ENCODE measurements around the gene FAM131C.
"Not testable (repeated sequence)": the region's sequence is repeated elsewhere in the genome, so short reads cannot be mapped to it uniquely, and the experiment has no call there.

The FAM131C gene

DNA sequence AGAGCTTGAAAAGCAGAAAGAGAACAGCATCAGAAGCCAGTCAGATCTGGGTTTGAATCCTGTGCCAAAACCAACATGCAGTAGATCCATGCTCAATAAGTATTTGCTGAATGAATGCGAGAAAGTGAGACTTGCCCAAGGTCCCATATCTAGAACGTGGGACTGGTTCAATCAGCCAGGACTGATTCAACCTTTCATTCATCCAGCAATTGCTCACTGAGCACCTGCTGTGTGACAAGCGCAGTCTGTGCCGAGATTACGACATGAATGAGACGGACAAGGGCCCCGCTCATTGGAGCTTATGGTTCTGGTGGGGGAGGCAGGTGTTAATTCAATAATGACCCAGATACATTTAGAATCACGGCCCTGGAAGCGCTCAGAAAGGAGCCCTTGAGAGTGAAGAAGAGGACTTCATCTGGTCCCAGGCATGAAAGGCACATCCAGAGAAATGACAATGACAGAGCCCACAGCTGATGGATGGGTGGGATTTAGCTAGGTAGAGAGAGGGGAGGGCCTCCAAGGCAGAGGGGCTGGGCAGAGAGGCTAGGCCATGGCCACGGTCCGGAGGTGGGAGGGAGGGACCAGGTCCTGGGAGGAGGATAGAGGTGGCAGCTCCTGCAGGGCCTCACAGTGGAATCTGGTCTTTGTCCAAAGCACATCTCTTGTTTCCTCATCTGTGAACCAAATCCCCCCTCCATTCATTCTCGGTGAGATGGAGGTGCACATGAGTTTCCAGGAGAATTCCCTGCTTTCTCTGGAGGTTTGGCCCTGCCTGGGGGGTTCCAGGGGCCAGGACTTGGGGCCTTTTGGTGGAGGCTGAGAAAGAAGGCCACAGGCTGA, 4.2 kb upstream of the FAM131C start:
- DNase-seq (ENCODE audit: low read depth in 4 of 4, low spot score in 1 of 4), result no peak

DNA sequence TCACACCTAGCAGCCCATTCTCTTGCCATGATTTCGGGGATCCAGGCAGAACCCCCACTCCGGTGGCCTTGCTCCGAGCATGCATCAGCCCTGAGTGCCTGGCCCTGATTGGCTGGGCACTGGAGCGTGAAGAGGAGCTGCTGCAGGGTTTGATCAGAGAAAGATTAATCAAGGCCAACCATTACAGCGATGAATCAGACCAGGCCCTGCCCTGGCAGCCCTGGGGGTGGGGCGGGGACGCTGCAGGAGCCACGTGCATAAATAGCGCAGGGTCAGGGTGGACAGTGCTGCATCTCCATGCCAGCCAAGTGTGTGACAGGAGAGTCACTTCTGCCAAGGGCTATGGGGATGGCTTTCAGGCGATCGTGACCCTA, 3.4 kb upstream of the FAM131C start:
- DNase-seq (ENCODE audit: low read depth in 4 of 4, low spot score in 1 of 4), result no peak

DNA sequence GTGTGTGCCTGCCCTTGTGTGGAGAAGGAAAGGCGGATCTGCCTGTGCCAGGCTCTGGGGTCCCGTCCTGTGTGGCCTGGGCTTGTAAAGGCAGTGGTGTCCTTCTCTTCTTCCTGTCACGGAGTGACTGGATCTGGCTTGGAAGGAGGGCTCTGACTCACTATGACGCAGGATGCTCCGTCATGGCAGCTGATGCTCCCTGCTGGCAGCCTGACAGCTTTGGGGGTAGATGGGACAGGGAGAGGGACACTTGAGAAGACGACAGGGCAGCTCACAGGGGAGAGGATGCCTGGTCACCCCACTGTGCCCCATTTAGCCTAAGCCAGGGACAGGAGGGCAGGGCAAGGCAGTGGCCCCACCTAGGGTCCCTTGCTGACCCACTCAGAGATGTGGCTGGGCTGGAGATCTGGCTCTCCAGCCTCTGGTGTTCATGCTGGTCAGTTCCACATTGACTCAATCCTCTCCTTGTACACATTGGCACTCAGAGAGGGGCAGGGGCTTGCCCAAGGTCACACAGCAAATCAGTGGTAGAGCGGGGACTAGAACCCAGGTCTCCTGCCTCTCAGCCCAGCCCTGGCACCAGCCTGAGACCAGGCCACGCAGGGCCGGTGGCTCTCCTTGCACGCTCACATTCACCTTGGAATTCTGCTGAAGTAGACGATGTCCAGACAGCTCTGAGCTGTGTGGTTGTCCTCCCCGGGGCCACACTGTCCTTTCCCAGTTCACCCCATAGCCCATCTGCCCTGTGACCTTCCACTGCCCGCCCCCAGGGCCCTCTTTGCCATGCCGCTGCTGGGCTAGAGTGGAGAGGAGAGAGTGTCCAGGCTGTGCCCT, 2.8 kb upstream of the FAM131C start:
- DNase-seq (ENCODE audit: low read depth in 4 of 4, low spot score in 1 of 4), result no peak

DNA sequence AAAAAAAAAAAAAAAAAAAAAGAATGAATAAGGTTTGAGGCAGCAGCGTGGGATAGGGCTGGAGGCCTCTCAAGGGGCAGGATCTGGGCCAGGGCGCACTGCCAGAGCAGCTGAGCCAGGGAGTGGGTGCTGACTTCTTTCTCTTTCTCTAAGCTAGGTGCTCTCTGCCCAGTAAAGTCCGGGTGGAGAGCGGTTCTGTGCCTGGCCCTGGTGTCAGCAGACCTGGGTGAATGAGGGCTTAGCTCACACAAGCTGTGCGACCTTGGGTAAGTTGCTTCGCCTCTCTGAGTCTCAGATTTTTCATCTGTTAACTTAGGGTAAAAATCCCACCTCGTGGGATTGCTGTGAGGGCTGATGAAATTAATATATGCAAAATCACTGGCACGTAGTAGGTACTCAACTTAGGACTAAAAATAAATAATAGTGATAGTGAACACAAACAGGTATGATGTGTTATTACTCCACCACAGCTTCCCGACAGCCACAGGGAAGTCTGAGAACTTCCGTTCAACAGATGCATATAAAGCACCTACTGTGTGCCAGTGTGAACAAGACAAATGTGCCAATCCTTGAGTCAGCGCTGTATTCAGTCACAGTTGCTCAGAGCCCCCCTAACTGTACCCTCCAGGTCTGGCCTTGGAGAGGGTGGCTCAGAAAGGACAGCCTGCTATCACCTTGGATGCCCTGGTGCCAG, 2.0 kb upstream of the FAM131C start:
- DNase-seq (ENCODE audit: low read depth in 4 of 4, low spot score in 1 of 4), result no peak

DNA sequence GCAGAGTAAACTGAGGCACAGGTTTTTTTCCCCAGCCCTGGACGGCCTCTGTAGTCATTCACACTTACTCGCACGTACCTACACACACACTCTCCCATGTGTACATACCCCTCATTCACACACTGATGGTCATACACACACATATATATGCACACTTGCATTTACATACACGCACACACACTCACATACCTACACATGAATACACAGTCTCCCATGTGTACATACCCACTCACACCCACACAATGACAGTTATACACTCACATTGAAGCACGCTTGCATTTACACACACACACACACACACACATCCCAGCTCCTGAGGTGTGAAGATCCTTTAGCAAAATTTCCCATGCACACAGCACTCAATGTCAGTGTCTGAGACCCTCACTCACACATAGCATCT, 766 bp upstream of the FAM131C start:
- no peak for DNase-seq (ENCODE audit: low read depth in 4 of 4, low spot score in 1 of 4)

DNA sequence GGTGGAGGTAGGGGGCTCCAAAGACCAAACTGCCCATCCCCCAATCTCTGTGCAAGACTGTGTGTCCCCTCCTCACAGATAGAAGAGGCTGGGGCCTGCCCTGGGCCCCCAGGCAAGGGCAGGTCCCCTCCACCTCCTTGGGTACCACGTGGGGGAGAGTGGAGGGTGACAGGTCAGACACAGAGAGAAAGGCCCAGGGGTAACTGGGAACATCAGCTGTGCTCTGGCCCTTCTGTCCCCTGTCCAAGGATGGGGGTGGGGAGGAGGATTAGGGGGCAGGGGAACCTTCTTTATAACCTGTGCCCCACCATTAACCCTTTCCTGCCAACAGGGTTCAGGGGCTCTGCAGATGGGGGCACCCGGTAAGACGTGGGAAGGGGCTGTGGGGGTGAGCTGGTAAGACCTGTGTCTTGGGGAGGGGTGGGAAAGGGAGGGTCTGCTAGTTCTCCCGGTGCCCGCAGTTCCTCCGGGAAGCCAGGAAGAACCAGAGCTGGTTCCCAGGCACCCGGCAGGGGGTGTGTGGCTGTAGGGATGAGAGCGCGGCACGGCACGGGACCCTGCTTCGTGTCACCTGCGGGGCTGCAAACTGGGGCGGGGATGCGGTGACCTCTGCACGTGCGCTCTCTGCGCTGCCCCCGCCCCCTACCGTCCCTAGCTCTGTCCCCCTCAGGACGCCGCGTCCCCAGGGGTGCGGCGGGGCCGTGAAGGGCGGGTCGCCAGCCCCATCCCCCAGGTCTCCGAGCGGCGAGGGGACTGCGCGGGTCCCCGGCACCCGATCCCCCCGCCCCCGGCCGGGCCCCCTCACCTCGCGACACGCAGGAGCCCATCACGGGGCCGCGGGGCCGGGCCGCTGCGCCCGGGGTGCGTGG, 601 bp downstream of the FAM131C start:
- no peak for DNase-seq (ENCODE audit: low read depth in 4 of 4, low spot score in 1 of 4)

DNA sequence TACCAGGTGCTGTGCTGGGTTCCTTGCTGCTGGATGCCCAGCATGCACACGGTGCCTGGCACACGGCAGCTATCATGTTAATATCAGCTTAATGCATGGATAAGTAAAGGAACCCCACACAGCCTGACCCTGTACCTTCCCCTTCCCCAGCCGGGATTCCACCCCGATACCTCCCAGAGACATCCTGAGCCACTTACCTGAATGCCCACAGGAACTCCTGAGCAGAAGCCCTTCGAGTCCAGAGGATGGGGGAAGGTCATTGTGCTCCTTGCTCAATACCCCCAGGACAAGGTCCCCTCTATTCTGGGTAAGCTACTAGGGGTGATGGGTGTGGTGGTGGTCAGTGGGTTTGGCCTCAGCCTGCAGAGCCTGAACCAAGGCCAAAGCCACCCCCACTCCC, 1.4 kb downstream of the FAM131C start:
- DNase-seq (ENCODE audit: low read depth in 4 of 4, low spot score in 1 of 4), result no peak

DNA sequence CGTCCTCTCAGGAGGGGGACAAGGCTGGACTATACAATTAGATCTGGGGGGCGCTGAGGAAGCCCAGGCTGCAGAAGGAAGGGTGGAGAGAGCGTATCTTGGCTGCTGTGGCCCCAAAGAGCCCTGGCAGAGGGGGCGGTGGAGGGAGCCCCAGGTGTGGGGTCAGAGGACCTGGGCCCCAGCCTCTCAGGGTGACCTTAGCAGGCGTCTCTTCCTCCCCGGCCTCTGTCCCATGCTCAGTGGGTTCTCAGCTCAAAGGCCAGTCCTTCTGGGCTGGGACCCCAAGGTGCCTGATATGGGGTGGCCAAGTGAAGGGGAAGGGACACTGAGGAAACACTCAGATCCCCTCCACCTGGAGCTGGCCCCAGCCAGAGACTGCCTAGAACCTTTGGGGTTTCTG, 1.8 kb downstream of the FAM131C start:
- DNase-seq (ENCODE audit: low read depth in 4 of 4, low spot score in 1 of 4), result no peak

DNA sequence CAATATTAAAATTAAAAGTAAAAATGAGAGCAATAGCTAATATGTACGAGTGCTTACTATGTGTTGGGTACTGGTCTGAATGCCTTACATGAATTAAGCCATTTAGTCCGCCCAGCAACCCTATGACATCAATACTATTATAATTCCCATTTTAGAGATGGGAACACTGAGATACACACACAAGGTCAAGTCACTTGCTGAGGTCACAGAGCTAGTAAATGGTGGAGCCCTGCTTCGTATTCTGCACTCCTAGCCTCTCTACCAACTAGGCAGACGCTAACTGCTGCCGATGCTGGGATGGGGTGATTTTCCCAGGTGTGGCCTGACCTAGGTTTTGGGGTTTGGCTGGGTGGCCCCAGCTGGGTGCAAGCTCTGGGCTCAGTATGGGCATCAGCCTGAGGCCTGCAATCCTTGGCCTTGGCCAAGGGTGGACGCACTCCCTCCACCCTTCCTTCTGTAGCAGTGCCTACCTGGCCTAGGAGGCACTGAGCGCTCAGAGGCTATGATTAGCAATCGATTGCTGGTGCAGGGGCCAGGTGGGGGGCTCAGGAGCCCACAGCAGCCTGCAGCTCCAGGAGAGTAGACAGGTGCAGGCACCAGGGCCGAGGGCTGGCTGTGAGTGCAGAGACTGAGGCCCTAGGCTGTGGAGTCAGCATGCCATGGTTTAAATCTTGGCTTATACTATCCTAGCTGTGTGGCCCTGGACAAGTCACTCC, 2.7 kb downstream of the FAM131C start:
- no peak for DNase-seq (ENCODE audit: low read depth in 4 of 4, low spot score in 1 of 4)

DNA sequence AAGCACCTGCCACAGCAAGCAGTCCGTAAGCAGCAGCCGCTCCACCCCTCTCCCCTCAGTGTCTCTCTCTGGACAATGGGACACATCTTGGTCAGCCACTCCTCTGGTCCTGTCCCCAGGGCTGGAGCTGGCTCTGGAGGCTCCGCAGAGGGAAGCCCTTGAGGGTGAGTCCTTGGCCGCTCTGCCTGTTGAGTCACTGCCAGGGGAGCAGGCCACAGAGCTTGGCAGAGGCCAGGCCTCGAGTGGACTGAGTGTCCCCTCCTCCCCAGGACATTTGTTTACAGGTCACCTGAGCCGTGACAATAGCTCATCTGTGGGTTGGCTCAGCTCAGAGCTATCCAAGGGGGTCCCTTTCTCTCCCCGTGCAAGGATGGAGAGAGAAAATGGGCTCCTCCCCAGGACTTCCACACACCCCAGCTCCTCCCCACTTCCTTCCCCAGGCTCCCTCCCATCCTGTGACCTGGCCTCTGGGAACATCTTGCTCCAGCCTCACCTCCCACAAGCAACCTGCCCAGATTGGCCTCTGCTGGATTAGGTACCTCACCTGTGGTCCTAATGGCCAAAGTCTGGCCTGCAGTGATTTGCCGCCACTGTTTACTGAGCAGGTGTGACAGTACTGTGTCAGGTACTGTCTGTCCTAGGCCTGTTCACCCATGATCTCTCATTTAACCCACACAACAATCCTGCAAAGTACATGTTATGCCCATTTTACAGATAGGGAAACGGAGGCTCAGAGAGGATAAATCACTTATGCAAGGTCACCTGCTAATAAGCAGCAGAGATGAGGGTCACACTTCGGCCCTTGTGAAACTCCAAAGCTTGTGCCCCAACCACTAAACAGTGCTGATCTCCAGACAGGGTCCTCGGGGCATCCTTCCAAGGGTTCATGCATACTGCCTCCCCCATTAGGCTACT, 4.8 kb downstream of the FAM131C start:
- DNase-seq (ENCODE audit: low read depth in 4 of 4, low spot score in 1 of 4), result no peak

DNA sequence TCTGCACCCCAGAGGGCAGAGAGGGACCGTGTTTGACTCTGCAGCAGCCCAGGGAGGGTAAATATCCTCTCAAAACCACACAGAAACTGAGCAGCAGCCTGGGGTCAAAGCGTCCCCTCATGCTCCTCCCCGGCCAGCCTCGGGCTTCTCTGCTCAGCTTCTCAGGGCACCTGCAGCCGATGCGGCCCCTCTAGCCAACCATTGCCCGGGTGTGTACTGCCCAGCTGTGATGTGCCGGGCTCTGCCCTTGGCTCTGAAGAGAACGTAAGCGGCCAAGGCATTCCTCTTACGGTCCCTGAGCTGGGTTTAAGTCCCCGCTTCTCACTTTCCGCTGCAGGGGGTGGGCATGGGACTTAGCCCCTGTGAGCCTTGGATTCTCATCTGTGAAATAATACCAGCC, 5.5 kb downstream of the FAM131C start:
- no peak for DNase-seq (ENCODE audit: low read depth in 4 of 4, low spot score in 1 of 4)

DNA sequence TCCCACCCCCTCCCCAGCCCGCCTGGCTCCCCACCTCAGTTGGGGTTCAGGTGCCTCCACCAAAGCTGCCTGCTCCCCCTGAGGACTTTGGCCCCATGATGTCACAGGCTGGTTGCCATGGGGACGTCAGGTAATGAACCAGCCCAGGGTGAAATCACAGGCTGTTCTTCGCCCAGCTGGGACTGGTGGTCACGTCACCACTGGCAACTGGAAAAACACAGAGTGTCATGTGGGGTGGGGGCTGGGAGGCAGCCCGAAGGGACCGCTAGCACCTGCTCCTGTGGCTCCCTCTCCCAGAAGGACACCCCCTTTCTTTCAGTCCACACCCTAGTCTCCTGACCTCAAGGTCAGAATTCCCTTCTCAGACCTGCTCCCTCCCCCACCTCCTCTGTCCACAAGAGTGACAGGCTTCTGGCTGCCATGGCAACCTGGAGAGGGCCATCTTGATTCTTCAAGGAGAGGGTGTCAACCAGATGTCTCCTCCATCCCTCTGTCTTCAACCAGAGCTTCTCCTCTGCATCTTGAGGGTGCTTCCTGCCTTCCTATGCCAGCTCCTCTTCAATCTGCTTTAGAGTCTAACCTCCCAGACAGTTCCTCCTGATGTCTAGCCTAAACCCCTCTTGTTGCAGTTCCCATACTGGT, 6.2 kb downstream of the FAM131C start:
- DNase-seq (ENCODE audit: low read depth in 4 of 4, low spot score in 1 of 4), result no peak

DNA sequence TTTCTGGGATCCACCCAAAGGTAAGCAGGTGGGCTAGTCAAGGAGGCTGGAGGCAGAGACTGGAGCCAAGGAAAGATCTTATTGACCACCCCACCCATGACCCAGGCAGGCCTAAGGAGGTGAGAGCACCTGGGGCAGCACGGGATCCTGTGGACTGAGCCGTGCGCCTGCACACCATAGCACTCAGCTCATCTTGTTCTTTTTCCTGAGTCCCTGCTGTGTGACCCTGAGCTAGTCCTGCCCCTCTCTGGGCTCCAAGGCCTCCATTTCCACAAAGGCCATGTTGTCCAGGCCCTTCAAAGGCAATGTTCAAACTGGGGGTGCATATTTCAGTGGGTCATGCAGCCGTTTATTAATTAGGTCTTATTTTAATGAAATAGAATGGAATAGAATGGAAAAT, 7.2 kb downstream of the FAM131C start:
- no peak for DNase-seq (ENCODE audit: low read depth in 4 of 4, low spot score in 1 of 4)

DNA sequence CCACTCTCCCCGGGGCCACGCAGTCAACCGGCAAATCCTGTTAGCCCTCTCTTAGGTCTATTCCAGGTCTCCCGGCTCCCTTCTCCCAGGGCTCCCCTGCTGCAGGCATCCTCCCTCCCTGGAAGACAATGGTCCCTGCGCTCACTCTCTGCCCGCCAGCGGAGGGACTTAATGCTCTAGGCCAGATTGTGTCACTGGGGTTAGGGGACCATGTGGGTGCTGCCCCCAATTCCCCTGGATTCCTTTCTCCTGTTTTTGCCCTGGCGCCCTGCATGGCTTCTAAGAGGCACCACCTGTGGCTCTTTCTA, 8.2 kb downstream of the FAM131C start:
- DNase-seq (ENCODE audit: low read depth in 4 of 4, low spot score in 1 of 4), result no peak

DNA sequence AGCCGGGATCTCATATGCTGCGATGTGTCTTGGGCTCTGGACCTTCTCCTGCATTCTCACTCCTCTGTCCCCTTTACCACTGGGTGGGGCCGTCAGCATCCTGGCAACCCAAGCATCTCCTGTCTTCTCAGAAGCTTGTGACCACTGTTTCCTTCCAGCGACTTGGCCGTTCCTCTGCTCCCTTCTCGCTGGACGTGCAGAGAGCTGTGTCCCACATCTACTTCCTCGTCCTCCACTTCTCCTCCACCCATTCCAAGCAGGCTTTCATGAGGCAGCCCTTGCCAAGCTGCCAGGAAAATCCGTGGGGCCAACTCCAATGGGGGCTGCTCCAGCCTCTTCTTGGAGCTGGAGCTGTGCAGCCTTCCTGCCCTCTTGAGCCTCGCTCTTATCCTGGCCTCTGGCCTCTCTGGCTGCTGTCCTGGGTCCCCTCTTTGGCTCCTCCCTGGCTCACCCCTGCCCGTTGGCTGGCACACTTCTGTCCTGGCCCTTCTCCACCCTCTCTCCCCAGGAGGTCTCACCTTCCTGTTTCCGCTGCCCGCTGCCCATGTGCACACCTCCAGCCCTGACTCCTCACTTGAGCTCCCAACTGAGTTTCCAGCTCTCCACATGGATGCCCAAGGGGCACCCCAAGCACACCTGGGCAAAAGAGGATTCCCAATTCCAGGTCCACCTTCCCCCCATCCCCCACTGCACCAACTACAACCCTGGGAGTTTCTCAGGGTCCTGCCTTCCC, 8.7 kb downstream of the FAM131C start:
- no peak for DNase-seq (ENCODE audit: low read depth in 4 of 4, low spot score in 1 of 4)

DNA sequence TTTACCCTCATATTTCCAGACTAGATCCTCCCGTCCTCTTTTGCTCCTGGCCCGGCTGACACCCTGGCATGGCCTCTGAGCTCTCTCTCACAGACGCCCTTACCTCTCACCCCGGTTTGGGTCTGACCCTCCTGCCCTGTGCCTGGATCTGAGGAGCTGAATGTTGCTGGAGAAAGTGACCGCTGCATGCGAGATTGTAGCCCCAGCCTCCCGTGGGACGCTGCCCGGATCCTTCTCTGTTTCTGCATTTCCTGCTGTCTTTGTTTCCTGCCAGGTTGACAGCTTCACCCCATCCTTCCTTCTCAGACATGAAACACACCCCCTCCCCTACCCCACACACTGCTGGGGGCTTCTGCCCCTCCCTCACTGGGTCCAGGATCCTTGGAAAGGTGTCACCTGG, 9.5 kb downstream of the FAM131C start:
- DNase-seq (ENCODE audit: low read depth in 4 of 4, low spot score in 1 of 4), result no peak

DNA sequence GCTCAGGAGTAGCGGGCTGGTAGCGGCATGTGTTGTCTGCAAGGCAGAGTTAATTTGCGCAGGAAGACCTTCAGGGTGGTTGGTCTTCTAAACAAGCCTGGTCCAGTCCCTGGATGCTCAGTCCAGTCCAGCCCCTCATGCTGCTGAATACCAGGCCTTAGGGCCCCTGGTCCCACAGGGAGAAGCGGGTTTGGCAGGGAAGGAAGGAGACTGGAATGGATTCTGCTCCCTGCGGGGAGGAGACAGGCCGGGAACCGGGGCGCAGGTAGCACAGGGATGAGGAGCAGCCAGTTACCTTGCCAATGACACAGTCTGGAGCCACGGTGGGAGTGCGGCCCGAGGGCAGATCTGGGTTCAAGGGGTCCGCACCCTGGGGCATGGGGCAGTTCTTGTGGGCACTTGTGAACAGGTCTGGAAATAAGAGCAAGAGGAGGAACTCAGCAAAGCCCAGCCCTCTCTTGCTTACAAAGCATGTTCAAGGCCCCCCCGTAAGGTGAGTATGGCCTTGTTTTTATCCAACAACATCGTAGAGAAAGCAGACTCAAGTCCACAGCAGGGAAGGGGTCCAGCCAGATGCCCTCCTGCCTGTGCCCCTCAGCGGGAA, 10.1 kb downstream of the FAM131C start:
- DNase-seq (ENCODE audit: low read depth in 4 of 4, low spot score in 1 of 4), result no peak

DNA sequence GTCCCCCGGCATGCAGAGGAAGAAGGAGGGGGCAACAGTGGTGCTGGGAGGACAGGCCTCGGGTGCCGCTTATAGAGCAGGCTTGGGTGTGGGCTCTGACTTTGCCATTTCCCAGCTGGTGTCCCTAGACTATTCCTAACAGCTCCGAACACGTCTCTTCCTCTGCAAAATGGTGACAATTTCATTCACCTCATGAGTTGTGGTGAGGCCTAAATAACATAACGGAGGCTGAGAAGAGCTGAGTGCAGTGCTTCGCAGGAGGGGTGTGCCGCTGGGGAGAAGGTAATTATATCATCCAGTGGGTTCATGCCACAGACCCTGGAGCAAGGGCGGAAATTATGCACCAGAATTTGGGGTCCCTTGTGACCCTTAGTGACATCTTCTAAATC, 10.8 kb downstream of the FAM131C start:
- not testable (repeated sequence) for DNase-seq (ENCODE audit: low read depth in 4 of 4, low spot score in 1 of 4)

Data from stimulated activated CD4-positive, alpha-beta T cell treated with anti-CD3 and anti-CD28 coated beads, Interleukin-1b, Interleukin-23, amount 100 ng/mL, for 24 hours (primary cell).